NT2/D1 (cell line): ENCODE measurements around the gene MFNG.

ENCODE experiments used
- SUZ12 ChIP-seq: IDR thresholded peaks from 2 replicates; pipeline ENCODE4 v1.6.1; 2011; ENCODE audit not compliant: insufficient read length, insufficient read depth; ENCODE audit errors: extremely low read depth
- ZNF274 ChIP-seq: IDR thresholded peaks from 2 replicates; pipeline ENCODE4 v1.6.1; 2011; ENCODE audit warnings: mild to moderate bottlenecking, low read depth, low read length

- TF ChIP-seq SUZ12 (no peak), ZNF274 (no peak)
Observed at GRCh38 chr22:37473437-37473946, 12.7 kb downstream of the MFNG start.
